Measurements from ENCODE around the gene SDS. TPM values are rescaled to one million over a fixed set of nuclear protein-coding genes. Genes with fewer than 3 reads are reported as not detected.

Gene SDS
- total RNA-seq, 2 experiments from 2014 or later: not detected

- no peak overlapping the region for H3K4me2 ChIP-seq (ENCODE audit: low read length)
- H3K4me1 ChIP-seq (ENCODE audit: insufficient read depth, low read length, poor library complexity, severe bottlenecking): no peaks in the 10 kb centered on the region
- H4K20me1 ChIP-seq (ENCODE audit: insufficient read depth, low read length): no peaks in the 10 kb centered on the region
- H3K9me2 ChIP-seq (ENCODE audit: insufficient read depth, low read length): no peaks in the 10 kb centered on the region
- intact Hi-C loops (cut with micrococcal nuclease; ENCODE audit: unreplicated experiment): no loop called here
- no peaks in the 10 kb centered on the region for H3K79me2 ChIP-seq (ENCODE audit: insufficient read depth, low read depth, low read length)
- peaks cover 24% of the 10 kb centered on the region for H3K36me3 ChIP-seq (ENCODE audit: insufficient read depth, low read length)
- no peak overlapping the region for H2AFZ ChIP-seq (ENCODE audit: low read length)
- no peak overlapping the region for H3K27ac ChIP-seq (ENCODE audit: low read depth, low read length, poor library complexity, severe bottlenecking)
- CTCF ChIA-PET (ENCODE audit: unreplicated experiment): interaction anchor here (0.6 kb wide), 1 partner anchor 444 kb away, joined by 5 read pairs; no protein-coding TSS in a partner anchor
- no TSS peak for BruUV-seq (replicated peaks)
- DNase-seq (ENCODE audit: low spot score): no peak
- no peak overlapping the region for H3K4me3 ChIP-seq (ENCODE audit: low read depth, low read length, poor library complexity, severe bottlenecking)
- H3K9me3 ChIP-seq (ENCODE audit: low read length): no peaks in the 10 kb centered on the region
- POLR2A ChIA-PET: interaction anchor here (0.7 kb wide), 1 partner anchor 20 kb away, joined by 3 read pairs; no protein-coding TSS in a partner anchor
- TF ChIP-seq, protein P1, sequence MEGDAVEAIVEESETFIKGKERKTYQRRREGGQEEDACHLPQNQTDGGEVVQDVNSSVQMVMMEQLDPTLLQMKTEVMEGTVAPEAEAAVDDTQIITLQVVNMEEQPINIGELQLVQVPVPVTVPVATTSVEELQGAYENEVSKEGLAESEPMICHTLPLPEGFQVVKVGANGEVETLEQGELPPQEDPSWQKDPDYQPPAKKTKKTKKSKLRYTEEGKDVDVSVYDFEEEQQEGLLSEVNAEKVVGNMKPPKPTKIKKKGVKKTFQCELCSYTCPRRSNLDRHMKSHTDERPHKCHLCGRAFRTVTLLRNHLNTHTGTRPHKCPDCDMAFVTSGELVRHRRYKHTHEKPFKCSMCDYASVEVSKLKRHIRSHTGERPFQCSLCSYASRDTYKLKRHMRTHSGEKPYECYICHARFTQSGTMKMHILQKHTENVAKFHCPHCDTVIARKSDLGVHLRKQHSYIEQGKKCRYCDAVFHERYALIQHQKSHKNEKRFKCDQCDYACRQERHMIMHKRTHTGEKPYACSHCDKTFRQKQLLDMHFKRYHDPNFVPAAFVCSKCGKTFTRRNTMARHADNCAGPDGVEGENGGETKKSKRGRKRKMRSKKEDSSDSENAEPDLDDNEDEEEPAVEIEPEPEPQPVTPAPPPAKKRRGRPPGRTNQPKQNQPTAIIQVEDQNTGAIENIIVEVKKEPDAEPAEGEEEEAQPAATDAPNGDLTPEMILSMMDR (conservative IDR thresholded peaks at IDR 0.05; ENCODE audit: low read length): no peak
- no peak for TF ChIP-seq EZH2phosphoT487 (IDR thresholded peaks at IDR 0.05; ENCODE audit: borderline replicate concordance, low read depth, low read length)
These were observed 21.5 kb downstream of the SDS start for GRCh38 chr12:113382206-113382605.

GRCh38 chr12:113381220-113381619 is 22.5 kb downstream of the SDS start:
- TF ChIP-seq, protein P1 (conservative IDR thresholded peaks at IDR 0.05; ENCODE audit: low read length): no peak
- Histone ChIP-seq H3K4me1 (ENCODE audit: insufficient read depth, low read length, poor library complexity, severe bottlenecking) (no peaks in the 10 kb centered on the region), H3K27ac (ENCODE audit: low read depth, low read length, poor library complexity, severe bottlenecking) (no peak overlapping the region), H3K9me2 (ENCODE audit: insufficient read depth, low read length) (no peaks in the 10 kb centered on the region), H2AFZ (ENCODE audit: low read length) (no peak overlapping the region), H3K4me3 (ENCODE audit: low read depth, low read length, poor library complexity, severe bottlenecking) (no peak overlapping the region), H4K20me1 (ENCODE audit: insufficient read depth, low read length) (no peaks in the 10 kb centered on the region), H3K36me3 (ENCODE audit: insufficient read depth, low read length) (peaks cover 25% of the 10 kb centered on the region), H3K4me2 (ENCODE audit: low read length) (no peak overlapping the region), H3K79me2 (ENCODE audit: insufficient read depth, low read depth, low read length) (no peaks in the 10 kb centered on the region), H3K9me3 (ENCODE audit: low read length) (no peaks in the 10 kb centered on the region)
- ChIA-PET POLR2A (no interaction called here), CTCF (ENCODE audit: unreplicated experiment) (no interaction called here)
- intact Hi-C loops (cut with micrococcal nuclease; ENCODE audit: unreplicated experiment): no loop called here
- no TSS peak for BruUV-seq (replicated peaks)
- no peak for DNase-seq (ENCODE audit: low spot score)

GRCh38 chr12:113378291-113378690 is 25.4 kb downstream of the SDS start:
- POLR2A ChIA-PET: no interaction called here
- no peak overlapping the region for H3K4me2 ChIP-seq (ENCODE audit: low read length)
- CTCF ChIA-PET (ENCODE audit: unreplicated experiment): no interaction called here

More at GRCh38 chr12:113378291-113378690, 25.4 kb downstream of the SDS start:
- no peak overlapping the region for H3K4me3 ChIP-seq (ENCODE audit: low read depth, low read length, poor library complexity, severe bottlenecking)
- H3K79me2 ChIP-seq (ENCODE audit: insufficient read depth, low read depth, low read length): no peaks in the 10 kb centered on the region
- no TSS peak for BruUV-seq (replicated peaks)
- no peaks in the 10 kb centered on the region for H4K20me1 ChIP-seq (ENCODE audit: insufficient read depth, low read length)
- no peaks in the 10 kb centered on the region for H3K9me3 ChIP-seq (ENCODE audit: low read length)
- no peak for DNase-seq (ENCODE audit: low spot score)
- no peaks in the 10 kb centered on the region for H3K9me2 ChIP-seq (ENCODE audit: insufficient read depth, low read length)
- H2AFZ ChIP-seq (ENCODE audit: low read length): no peak overlapping the region
- peaks cover 35% of the 10 kb centered on the region for H3K36me3 ChIP-seq (ENCODE audit: insufficient read depth, low read length)
- no peak overlapping the region for H3K27ac ChIP-seq (ENCODE audit: low read depth, low read length, poor library complexity, severe bottlenecking)
- intact Hi-C loops (cut with micrococcal nuclease; ENCODE audit: unreplicated experiment): no loop called here
- TF ChIP-seq, protein P1 (conservative IDR thresholded peaks at IDR 0.05; ENCODE audit: low read length): no peak
- TF ChIP-seq EZH2phosphoT487 (IDR thresholded peaks at IDR 0.05; ENCODE audit: borderline replicate concordance, low read depth, low read length): no peak
- no peaks in the 10 kb centered on the region for H3K4me1 ChIP-seq (ENCODE audit: insufficient read depth, low read length, poor library complexity, severe bottlenecking)
